ENCODE measurements around the gene SSH2.

DNA sequence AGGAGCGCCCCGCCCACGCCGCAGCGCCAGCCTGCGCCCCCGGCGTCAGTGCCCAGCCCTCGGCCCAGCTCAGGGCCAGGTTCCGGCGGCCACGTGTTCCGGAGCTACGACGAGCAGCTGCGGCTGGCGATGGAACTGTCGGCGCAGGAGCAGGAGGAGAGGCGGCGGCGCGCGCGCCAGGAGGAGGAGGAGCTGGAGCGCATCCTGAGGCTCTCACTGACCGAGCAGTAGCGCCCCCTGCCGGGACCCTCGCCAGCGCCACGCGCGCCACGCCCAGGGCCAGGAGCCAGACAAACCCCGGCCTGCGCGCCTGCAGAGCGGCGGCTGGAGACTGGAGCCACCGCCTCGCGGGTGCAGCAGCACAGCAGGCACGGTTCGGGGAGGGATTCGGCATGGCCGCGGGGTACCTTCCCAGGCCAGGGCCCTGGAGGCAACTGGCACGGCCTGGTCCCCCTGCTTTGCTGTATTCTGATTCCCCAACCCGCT is 316.6 kb downstream of the SSH2 start:
- TF ChIP-seq, protein P1, sequence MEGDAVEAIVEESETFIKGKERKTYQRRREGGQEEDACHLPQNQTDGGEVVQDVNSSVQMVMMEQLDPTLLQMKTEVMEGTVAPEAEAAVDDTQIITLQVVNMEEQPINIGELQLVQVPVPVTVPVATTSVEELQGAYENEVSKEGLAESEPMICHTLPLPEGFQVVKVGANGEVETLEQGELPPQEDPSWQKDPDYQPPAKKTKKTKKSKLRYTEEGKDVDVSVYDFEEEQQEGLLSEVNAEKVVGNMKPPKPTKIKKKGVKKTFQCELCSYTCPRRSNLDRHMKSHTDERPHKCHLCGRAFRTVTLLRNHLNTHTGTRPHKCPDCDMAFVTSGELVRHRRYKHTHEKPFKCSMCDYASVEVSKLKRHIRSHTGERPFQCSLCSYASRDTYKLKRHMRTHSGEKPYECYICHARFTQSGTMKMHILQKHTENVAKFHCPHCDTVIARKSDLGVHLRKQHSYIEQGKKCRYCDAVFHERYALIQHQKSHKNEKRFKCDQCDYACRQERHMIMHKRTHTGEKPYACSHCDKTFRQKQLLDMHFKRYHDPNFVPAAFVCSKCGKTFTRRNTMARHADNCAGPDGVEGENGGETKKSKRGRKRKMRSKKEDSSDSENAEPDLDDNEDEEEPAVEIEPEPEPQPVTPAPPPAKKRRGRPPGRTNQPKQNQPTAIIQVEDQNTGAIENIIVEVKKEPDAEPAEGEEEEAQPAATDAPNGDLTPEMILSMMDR (IDR thresholded peaks at IDR 0.05) = peak; percentile 34 to 95 (median 86)
- TF ChIP-seq POLR2A (IDR thresholded peaks at IDR 0.05) = peak in 1 of 2 donors; percentile 45

Data from thyroid gland (tissue), 4 donors.